Liver (tissue), 9 donors: Measurements from ENCODE around the gene PRSS1. TPM values are rescaled to one million over a fixed set of nuclear protein-coding genes. Genes with fewer than 3 reads are reported as not detected.
"Not testable (repeated sequence)": the region's sequence is repeated elsewhere in the genome, so short reads cannot be mapped to it uniquely, and the experiment has no call there.

ENCODE experiments used
- DNase-seq: peaks from one replicate; pipeline ENCODE4 v3.0.0-alpha.2; 2017; ENCODE audit warnings: low spot score
- H3K27ac ChIP-seq, 2 donors: one replicate each; pipeline ENCODE4 v1.7.0; 2013; ENCODE audit warnings: inconsistent platforms in 2 of 2, low read length in 2 of 2, control low read depth in 1 of 2, low read depth in 1 of 2, mild to moderate bottlenecking in 1 of 2
- H3K27me3 ChIP-seq, 4 donors: one replicate each; pipeline versions ENCODE4 v1.6.1 to v1.7.0; 2013; ENCODE audit warnings: low read length in 3 of 4, inconsistent platforms in 1 of 4, mild to moderate bottlenecking in 1 of 4, moderate library complexity in 1 of 4; ENCODE audit not compliant: control insufficient read depth in 4 of 4, insufficient read depth in 4 of 4
- H3K36me3 ChIP-seq, 4 donors: one replicate each; pipeline versions ENCODE4 v1.6.1 to v1.7.0; 2013; ENCODE audit warnings: low read length in 3 of 4, mild to moderate bottlenecking in 3 of 4, low read depth in 1 of 4, moderate library complexity in 1 of 4; ENCODE audit not compliant: control insufficient read depth in 4 of 4, insufficient read depth in 3 of 4
- H3K4me1 ChIP-seq, 4 donors: one replicate each; pipeline versions ENCODE4 v1.6.1 to v1.7.0; 2013; ENCODE audit warnings: low read length in 3 of 4, mild to moderate bottlenecking in 3 of 4, moderate library complexity in 1 of 4; ENCODE audit not compliant: control insufficient read depth in 4 of 4, insufficient read depth in 4 of 4
- H3K4me3 ChIP-seq, 3 donors: one replicate each; pipeline versions ENCODE4 v1.6.1 to v1.7.0; 2013; ENCODE audit warnings: low read length in 3 of 3, control low read depth in 1 of 3, low read depth in 1 of 3, mild to moderate bottlenecking in 1 of 3
- H3K9ac ChIP-seq, 2 donors: one replicate each; pipeline ENCODE4 v1.7.0; 2013; ENCODE audit warnings: low read length in 2 of 2, mild to moderate bottlenecking in 2 of 2, moderate library complexity in 2 of 2, control low read depth in 1 of 2, low read depth in 1 of 2
- H3K9me3 ChIP-seq, 4 donors: one replicate each; pipeline versions ENCODE4 v1.6.1 to v1.7.0; 2013; ENCODE audit warnings: low read length in 3 of 4; ENCODE audit not compliant: control insufficient read depth in 4 of 4
- EGR1 ChIP-seq, 2 donors: IDR thresholded peaks; 2 replicates each; pipeline ENCODE4 v1.6.1; 2016 to 2018; ENCODE audit warnings: antibody characterized with exemption in 2 of 2, low read depth in 2 of 2
- FOXA1 ChIP-seq: IDR thresholded peaks from 2 replicates; pipeline ENCODE4 v1.6.1; 2016; ENCODE audit warnings: antibody characterized with exemption
- FOXA2 ChIP-seq: IDR thresholded peaks from 2 replicates; pipeline ENCODE4 v1.6.1; 2016; ENCODE audit warnings: antibody characterized with exemption
- GABPA ChIP-seq, 2 donors: IDR thresholded peaks in 1 of 2; conservative IDR thresholded peaks in 1 of 2; 2 replicates each; pipeline ENCODE4 v1.6.1; 2016; ENCODE audit warnings: antibody characterized with exemption in 2 of 2, mild to moderate bottlenecking in 1 of 2, moderate library complexity in 1 of 2
- HNF4A ChIP-seq, 2 donors: conservative IDR thresholded peaks; 2 replicates each; pipeline ENCODE4 v1.6.1; 2016; ENCODE audit warnings: antibody characterized with exemption in 2 of 2, mild to moderate bottlenecking in 2 of 2
- HNF4G ChIP-seq: IDR thresholded peaks from 2 replicates; pipeline ENCODE4 v1.6.1; 2016; ENCODE audit warnings: antibody characterized with exemption
- MAX ChIP-seq: IDR thresholded peaks from 2 replicates; pipeline ENCODE4 v1.6.1; 2016; ENCODE audit warnings: antibody characterized with exemption
- RXRA ChIP-seq, 2 donors: IDR thresholded peaks; 2 replicates each; pipeline ENCODE4 v1.6.1; 2017 to 2018; ENCODE audit warnings: antibody characterized with exemption in 2 of 2, mild to moderate bottlenecking in 1 of 2
- SP1 ChIP-seq: IDR thresholded peaks from 2 replicates; pipeline ENCODE4 v1.6.1; 2018; ENCODE audit warnings: antibody characterized with exemption, mild to moderate bottlenecking
- TAF1 ChIP-seq: conservative IDR thresholded peaks from 2 replicates; pipeline ENCODE4 v1.6.1; 2016; ENCODE audit warnings: antibody characterized with exemption, mild to moderate bottlenecking
- YY1 ChIP-seq: IDR thresholded peaks from 2 replicates; pipeline ENCODE4 v1.6.1; 2016; ENCODE audit warnings: antibody characterized with exemption, mild to moderate bottlenecking
- WGBS: extraction: QIAGEN DNeasy Blood & Tissue Kit; methylation state at CpG from one replicate; pipeline ENCODE4 v1.1.7; 2013; 5-methylcytosine and 5-hydroxymethylcytosine counted together
- polyA plus RNA-seq, 2 donors: library from polyadenylated mRNA; stranded (reverse) in 1 of 2; unstranded in 1 of 2; fragments of 200-250 nt in 1 of 2; fragments of >200 nt in 1 of 2; fragmentation: Nextera tagmentation in 1 of 2; extraction: Ambion mirVana in 1 of 2; gene quantifications; one replicate each; pipeline versions ENCODE4 v1.2.1 to v1.2.3, GENCODE V29; 2013 to 2015
- total RNA-seq, 2 donors: library from RNA; depleted of rRNA; stranded (reverse); fragments of >200 nt; gene quantifications; one replicate each; pipeline ENCODE4 v1.2.3, GENCODE V29; 2014
- donor health status: healthy.
- donor health status: healthy.
- donor health status: healthy.
- donor health status: healthy.
- donor health status: healthy.

The PRSS1 gene
- total and polyA plus RNA-seq, 4 donors, result not detected

- TF ChIP-seq GABPA (IDR thresholded peaks at IDR 0.05 in 1 of 2, conservative IDR thresholded peaks at IDR 0.05 in 1 of 2) (no peak), FOXA2 (no peak), TAF1 (no peak), HNF4G (no peak), RXRA (IDR thresholded peaks at IDR 0.05) (no peak)
Measured at GRCh38 chr7:142746264-142746663, 3.0 kb upstream of the PRSS1 start (continued).

GRCh38 chr7:142748410-142748809, 862 bp upstream of the PRSS1 start:
- not testable (repeated sequence) for H3K4me1 ChIP-seq, H3K27me3 ChIP-seq, H3K27ac ChIP-seq, DNase-seq, H3K36me3 ChIP-seq, H3K4me3 ChIP-seq, H3K9me3 ChIP-seq, H3K9ac ChIP-seq
- WGBS, result 84% methylated on average over 2 of the region's 2 CpGs

- WGBS, result 75% methylated on average over 9 of the region's 9 CpGs
- DNase-seq, result no peak
- Histone ChIP-seq H3K9ac (no peak overlapping the region), H3K9me3 (no peaks in the 10 kb centered on the region), H3K4me1 (no peaks in the 10 kb centered on the region), H3K27me3 (peaks cover 0 to 7% (median 1%) of the 10 kb centered on the region in 4 donors), H3K36me3 (no peaks in the 10 kb centered on the region), H3K27ac (no peak overlapping the region), H3K4me3 (no peak overlapping the region)
- no peak for TF ChIP-seq EGR1 (IDR thresholded peaks at IDR 0.05; ENCODE audit: low read depth in 2 of 2)
Measured at GRCh38 chr7:142750321-142750938, 1.2 kb downstream of the PRSS1 start.

GRCh38 chr7:142751526-142752175, 2.4 kb downstream of the PRSS1 start:
- H3K4me3 ChIP-seq, H3K4me1 ChIP-seq, DNase-seq, H3K9me3 ChIP-seq, H3K27ac ChIP-seq, H3K36me3 ChIP-seq, H3K27me3 ChIP-seq, H3K9ac ChIP-seq: not testable (repeated sequence)
- 88% methylated on average over 14 of the region's 14 CpGs for WGBS

- 56% methylated on average over 3 of the region's 3 CpGs for WGBS
- Histone ChIP-seq H3K36me3 (no peaks in the 10 kb centered on the region), H3K9ac (no peak overlapping the region), H3K27ac (no peak overlapping the region), H3K4me3 (no peak overlapping the region), H3K9me3 (no peaks in the 10 kb centered on the region), H3K27me3 (peaks cover 0 to 5% (median 1%) of the 10 kb centered on the region in 4 donors), H3K4me1 (no peaks in the 10 kb centered on the region)
- no peak for DNase-seq
- TF ChIP-seq SP1 (no peak), MAX (no peak), FOXA1 (no peak), YY1 (no peak), HNF4A (conservative IDR thresholded peaks at IDR 0.05) (no peak)
Measured at GRCh38 chr7:142752376-142753225, 3.3 kb downstream of the PRSS1 start.
